Measurements from ENCODE around the gene JCAD. TPM values are rescaled to one million over a fixed set of nuclear protein-coding genes. Genes with fewer than 3 reads are reported as not detected.
"Not testable (repeated sequence)": the region's sequence is repeated elsewhere in the genome, so short reads cannot be mapped to it uniquely, and the experiment has no call there.

JCAD gene
- total RNA-seq, 4 donors from 2014 or later = 30.0 to 65.3 (median 44.2) TPM

DNA sequence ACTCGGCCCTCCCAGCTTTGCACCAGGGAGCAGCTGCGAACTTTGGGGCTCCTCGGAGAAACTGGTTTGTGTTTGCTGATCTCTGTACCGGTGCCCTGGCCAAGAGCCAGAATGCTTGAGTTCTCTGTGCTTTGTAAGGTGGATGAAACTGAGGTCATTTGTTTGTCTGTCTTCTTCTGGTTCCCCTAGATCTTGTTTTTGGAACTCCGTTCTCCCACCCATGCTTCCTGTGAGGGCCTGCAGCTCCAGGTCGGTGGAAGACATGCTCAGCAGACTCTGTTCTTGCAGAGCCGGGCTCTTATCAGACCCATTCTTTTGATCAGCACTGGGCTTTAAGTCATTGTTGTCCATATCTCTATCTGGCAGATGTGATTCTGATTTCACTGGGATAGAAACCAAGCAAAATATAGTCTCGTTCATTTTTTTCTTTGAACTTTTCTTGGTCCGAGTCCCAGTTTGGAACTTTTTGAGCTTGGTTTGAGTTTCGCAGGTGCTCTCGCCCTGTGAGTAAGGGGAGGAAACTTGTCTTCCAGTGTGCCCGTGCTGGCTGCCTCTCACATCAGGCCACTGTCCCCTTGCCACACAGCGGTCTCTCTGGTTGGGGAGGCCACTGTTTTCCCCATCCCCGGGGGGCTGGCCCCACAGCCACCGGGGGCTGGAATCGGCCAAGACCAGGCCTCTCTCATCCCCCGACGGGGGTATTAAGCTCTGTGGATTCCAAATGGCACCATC is 31.2 kb downstream of the JCAD start:
- TF ChIP-seq POLR2A (IDR thresholded peaks at IDR 0.05) (no peak), EP300 (IDR thresholded peaks at IDR 0.05) (peak in 1 of 2 donors; percentile 49)
- H3K27ac ChIP-seq = peak overlapping the region; percentile 4 to 71 (median 56)
- no peak overlapping the region for H3K4me3 ChIP-seq
- no peaks in the 10 kb centered on the region for H3K27me3 ChIP-seq
- no peaks in the 10 kb centered on the region for H3K9me3 ChIP-seq
- WGBS, 2 donors = 46 to 48% methylated on average over 17 to 18 of the region's 18 CpGs
- H3K4me1 ChIP-seq = peaks cover 0 to 50% (median 14%) of the 10 kb centered on the region in 4 donors
- no peaks in the 10 kb centered on the region for H3K36me3 ChIP-seq
- peak; percentile 56 to 63 for DNase-seq (ENCODE audit: low spot score in 2 of 2)

DNA sequence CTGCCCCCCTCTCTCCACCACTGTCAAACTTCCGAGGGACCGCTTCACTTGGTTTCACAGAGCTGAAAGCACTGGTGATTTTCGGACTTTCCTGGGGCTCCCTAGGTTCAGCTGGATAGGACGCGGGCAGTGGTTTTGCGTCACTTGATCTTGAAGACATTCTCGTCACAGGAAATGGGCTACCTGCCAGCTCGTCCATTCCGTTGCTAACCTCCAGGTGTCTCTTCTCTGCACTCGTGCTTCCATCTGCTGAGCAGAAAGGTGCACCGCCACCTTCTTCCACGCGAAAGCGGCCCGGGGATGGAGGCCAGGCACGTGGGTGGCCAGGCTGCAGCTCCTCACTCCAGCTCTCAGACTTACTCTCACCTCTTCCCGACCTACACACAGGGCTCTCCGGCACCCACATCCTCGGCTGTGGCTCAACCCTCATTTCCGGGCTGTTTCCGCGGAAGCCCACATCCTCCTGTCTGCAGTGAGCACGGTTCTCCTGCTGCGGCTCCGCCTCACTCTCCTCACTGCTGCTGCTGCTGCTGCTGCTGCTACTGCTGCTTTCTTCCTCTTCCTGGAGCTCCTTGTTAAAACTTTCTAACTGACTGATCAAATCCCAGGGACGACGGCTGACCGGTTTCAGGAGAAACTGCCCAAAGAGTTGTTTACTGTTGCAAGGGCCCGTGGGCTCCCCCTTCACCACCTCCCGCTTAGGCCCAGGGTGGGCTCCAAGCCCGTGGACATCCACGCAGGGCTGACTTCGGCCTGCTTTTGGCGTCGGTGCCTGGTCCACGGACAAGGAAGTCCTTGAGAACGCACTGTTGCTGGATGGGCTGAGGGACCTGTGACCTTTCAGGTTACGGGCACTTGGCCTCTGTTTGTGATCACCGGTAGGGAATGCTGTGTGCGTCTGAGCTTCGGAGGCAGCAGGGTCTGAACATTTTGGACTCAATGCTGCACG is 32.1 kb downstream of the JCAD start:
- peaks cover 0 to 46% (median 14%) of the 10 kb centered on the region in 4 donors for H3K4me1 ChIP-seq
- TF ChIP-seq, protein P1, sequence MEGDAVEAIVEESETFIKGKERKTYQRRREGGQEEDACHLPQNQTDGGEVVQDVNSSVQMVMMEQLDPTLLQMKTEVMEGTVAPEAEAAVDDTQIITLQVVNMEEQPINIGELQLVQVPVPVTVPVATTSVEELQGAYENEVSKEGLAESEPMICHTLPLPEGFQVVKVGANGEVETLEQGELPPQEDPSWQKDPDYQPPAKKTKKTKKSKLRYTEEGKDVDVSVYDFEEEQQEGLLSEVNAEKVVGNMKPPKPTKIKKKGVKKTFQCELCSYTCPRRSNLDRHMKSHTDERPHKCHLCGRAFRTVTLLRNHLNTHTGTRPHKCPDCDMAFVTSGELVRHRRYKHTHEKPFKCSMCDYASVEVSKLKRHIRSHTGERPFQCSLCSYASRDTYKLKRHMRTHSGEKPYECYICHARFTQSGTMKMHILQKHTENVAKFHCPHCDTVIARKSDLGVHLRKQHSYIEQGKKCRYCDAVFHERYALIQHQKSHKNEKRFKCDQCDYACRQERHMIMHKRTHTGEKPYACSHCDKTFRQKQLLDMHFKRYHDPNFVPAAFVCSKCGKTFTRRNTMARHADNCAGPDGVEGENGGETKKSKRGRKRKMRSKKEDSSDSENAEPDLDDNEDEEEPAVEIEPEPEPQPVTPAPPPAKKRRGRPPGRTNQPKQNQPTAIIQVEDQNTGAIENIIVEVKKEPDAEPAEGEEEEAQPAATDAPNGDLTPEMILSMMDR (IDR thresholded peaks at IDR 0.05) = peak in 2 of 5 experiments; percentile 10 to 21
- TF ChIP-seq EP300 (IDR thresholded peaks at IDR 0.05) (no peak), POLR2A (IDR thresholded peaks at IDR 0.05) (no peak)
- no peaks in the 10 kb centered on the region for H3K9me3 ChIP-seq
- 56 to 57% methylated on average over 37 to 39 of the region's 42 CpGs for WGBS, 2 donors
- H3K36me3 ChIP-seq = no peaks in the 10 kb centered on the region
- H3K27me3 ChIP-seq = no peaks in the 10 kb centered on the region
- DNase-seq (ENCODE audit: low spot score in 2 of 2) = peak in 1 of 2 donors; percentile 36
- H3K27ac ChIP-seq = peak overlapping the region in 2 of 4 donors; percentile 4 to 71
- no peak overlapping the region for H3K4me3 ChIP-seq

DNA sequence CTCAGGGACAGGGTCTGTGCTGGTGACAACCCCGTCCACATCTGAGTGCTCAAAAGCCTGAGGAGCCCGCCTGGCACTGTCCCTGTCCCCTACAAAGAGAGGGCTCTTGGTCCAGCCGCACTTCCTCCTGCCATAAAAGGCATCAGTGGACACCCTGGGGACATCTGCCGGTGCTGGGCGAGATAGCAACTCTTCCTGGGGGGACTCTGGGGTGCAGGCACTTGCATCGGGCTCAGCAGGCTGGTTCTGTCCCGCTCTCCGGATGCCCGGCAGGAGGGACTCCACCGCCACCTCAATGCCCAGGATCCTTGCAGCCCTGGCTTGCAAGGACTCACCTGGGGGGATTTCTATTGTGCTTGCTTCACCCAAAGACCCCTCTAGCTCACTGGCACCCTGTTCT is 32.8 kb downstream of the JCAD start:
- DNase-seq (ENCODE audit: low spot score in 2 of 2) = no peak
- 95 to 96% methylated on average over 9 to 10 of the region's 10 CpGs for WGBS, 2 donors
- H3K27ac ChIP-seq = peak overlapping the region in 1 of 4 donors; percentile 71
- no peak overlapping the region for H3K4me3 ChIP-seq
- H3K27me3 ChIP-seq = no peaks in the 10 kb centered on the region
- peaks cover 0 to 46% (median 14%) of the 10 kb centered on the region in 4 donors for H3K4me1 ChIP-seq
- H3K9me3 ChIP-seq = no peaks in the 10 kb centered on the region
- no peaks in the 10 kb centered on the region for H3K36me3 ChIP-seq
- no peak for TF ChIP-seq POLR2A (IDR thresholded peaks at IDR 0.05)
- TF ChIP-seq EP300 (IDR thresholded peaks at IDR 0.05) = no peak
- TF ChIP-seq, protein P1 (IDR thresholded peaks at IDR 0.05) = no peak

DNA sequence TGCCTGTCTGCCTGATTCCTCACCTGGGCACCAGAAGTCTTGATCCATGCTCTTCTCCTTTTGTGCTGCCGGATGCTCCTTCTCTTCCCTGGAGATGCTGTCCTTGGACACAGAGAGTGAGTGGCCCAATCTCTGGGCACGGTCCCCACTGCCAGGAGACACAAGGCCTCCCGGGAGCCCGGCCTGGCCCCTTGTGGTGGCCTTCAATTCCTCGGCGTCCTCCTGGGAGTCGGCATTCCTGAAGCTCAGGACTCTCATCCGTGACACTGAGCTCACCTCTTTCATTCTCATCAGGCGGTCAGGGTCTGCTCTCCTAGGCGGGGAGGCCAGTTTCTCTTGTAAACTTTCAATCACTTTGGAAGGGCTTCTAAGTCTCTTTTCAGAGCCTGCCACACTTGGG is 33.3 kb downstream of the JCAD start:
- no peak for TF ChIP-seq POLR2A (IDR thresholded peaks at IDR 0.05)
- TF ChIP-seq EP300 (IDR thresholded peaks at IDR 0.05) = no peak
- TF ChIP-seq, protein P1 (IDR thresholded peaks at IDR 0.05) = no peak
- peaks cover 0 to 45% (median 14%) of the 10 kb centered on the region in 4 donors for H3K4me1 ChIP-seq
- no peak overlapping the region for H3K27ac ChIP-seq

DNA sequence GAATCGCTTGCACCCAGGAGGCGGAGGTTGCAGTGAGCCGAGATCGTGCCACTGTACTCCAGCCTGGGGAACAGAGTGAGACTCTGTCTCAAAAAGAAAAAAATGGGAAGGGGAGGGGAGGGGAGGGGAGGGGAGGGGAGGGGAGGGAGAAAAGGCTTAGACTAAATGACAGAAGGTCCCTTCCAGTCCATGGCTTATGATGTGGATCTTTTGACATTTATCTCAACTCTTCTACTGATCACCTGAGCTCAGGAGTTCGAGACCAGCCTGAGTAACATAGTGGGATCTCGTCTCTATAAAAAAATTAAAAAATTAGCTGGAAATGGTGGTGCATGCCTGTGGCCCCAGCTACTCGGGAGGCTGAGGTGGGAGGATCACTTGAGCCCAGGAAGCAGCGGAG is 34.0 kb downstream of the JCAD start:
- not testable (repeated sequence) for H3K27ac ChIP-seq; H3K9me3 ChIP-seq; DNase-seq (ENCODE audit: low spot score in 2 of 2); H3K27me3 ChIP-seq; H3K36me3 ChIP-seq; H3K4me3 ChIP-seq
- 92% methylated on average over 8 of the region's 8 CpGs for WGBS, 2 donors
- peaks cover 0 to 39% (median 13%) of the 10 kb centered on the region in 4 donors for H3K4me1 ChIP-seq

More for the DNA sequence above, 33.3 kb downstream of the JCAD start:
- Histone ChIP-seq H3K9me3 (no peaks in the 10 kb centered on the region), H3K36me3 (no peaks in the 10 kb centered on the region), H3K27me3 (no peaks in the 10 kb centered on the region), H3K4me3 (no peak overlapping the region)
- DNase-seq (ENCODE audit: low spot score in 2 of 2) = no peak
- WGBS, 2 donors = 93 to 95% methylated on average over 10 of the region's 10 CpGs
